Measurements from ENCODE around the gene ROR2.

- TF ChIP-seq POLR2A (IDR thresholded peaks at IDR 0.05; ENCODE audit: low read depth, low read length) (no peak), POLR2AphosphoS5 (IDR thresholded peaks at IDR 0.05; ENCODE audit: low read depth, low read length) (no peak)
Observed at GRCh38 chr9:91750343-91750742, 199.7 kb downstream of the ROR2 start.

Data from GM12892 (cell line).